GM21423 (cell line): Measurements from ENCODE around the gene SGCD.

ENCODE experiments used
- ATAC-seq: cut with Tn5 transposase; IDR thresholded peaks from one replicate; pipeline ENCODE4 v1.9.1; 2021; ENCODE audit warnings: mild to moderate bottlenecking, moderate library complexity; ENCODE audit not compliant: unreplicated experiment

Gene SGCD

DNA sequence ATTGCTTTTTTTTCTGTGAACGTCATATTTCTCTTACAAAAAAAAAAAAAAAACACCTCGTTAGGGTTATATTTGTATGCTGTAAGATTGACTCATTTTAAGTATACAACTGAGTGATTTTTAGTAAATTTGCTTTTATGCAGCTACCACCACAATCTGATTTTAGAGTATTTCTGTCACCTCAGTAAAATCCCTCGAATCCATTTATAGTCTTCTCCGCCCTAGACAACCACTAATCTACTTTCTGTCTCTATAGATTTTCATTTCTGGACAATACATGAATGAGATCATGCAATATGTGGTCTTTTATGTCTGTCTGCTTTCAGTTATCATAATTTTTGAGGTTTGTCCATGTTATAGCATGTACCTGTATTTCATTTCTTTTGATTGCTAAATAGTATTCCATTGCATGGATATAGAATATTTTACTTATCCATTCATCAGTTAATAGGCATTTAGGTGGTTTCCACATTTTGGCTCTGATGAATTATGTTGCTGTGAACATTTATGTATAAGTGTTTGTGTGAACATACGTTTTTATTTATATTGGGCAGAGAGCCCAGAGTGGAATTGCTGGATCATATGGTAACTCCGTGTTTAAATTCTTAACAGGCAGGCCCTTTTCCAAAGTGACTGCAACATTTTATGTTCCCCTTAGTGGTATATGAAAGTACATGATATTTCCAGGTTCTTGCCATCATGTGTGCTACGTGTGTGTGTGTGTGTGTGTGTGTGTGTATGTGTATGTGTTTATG is 171.4 kb downstream of the SGCD start:
- ATAC-seq, result no peak

DNA sequence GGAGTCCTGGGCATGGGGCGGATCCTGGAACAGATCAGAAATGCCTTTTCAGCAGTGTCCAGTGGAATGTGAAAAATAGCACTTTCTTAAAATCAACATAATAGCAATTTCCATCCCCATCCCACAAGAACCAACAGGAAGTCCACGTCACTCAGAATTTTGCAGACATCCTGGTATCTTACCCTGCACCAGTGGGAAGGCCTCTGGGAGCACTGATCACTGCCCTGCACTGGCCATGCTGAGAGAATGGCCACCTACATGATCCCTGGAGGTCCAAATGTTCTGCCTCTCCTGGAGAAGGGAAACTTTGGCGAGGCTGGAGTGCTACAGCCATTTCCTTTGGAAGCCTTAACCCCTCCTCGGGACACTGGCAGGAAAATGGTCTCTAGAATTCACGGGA is 173.8 kb downstream of the SGCD start:
- no peak for ATAC-seq

DNA sequence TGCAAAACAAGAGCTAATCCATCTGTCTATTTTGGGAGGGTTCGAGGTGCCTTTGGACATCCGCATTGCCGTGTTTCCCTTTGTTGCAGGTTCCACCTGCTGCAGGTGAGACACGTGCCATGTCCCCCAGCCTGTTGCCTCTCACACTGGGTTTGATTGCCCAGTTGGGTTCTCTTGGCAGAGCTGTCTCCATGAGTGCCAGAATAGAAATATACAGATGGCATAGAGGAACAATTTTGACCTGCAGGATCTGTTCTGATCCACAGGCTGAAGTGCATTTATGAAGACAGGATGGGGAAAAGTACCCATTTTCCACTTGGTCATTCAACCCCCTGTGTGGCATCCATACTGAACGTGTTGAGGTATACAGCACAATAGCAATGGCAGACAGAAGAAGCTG is 178.1 kb downstream of the SGCD start:
- no peak for ATAC-seq

DNA sequence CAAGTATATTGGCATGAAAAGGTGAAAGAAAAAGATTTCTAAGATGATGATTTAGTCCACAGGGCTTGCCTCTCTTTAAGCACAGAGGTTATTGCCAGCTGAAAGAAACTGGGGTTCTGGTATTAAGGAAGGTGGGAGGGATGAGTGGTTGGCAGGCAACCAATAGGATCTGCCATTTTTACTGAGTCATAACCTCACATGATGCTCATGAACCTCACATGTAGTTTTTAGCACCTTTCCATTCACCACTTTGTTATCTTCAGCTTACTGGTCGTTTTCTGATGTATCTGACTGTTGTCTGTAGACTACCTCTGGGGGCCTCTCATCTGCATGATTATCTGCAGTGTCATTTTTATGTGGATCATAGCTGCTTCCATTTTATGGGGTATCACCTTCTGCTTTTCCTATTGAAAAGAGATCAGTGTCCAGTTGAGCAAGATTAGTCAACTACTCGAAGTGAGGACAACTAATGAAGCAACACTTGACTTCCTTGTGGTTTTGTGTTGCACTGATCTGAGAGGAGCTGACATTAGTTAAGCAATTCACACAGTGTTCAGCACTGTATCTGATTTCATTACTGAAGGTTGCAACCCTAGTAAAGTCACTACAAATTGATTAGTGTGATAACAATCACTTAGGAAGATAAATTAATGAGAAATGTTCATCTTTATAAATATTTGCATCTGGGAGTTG is 186.3 kb downstream of the SGCD start:
- no peak for ATAC-seq

DNA sequence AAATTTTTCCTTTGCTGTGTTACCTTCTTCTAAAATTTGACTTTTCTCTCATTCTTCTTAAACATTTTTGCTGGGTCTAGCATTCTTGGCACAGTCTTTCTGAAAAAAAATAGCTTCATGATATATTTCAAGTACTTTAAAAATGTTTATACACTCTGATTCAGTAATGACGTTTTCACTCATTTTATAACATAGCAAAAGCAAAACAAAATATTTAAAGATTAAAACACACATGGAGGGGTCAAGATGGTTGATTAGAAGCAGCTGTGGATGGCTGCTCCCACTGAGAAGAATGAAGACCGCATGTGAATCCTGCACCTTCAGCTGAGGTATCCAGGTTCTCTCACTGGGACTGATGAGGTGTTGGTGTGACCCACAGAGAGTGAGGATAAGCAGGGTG is 188.2 kb downstream of the SGCD start:
- ATAC-seq, result no peak

DNA sequence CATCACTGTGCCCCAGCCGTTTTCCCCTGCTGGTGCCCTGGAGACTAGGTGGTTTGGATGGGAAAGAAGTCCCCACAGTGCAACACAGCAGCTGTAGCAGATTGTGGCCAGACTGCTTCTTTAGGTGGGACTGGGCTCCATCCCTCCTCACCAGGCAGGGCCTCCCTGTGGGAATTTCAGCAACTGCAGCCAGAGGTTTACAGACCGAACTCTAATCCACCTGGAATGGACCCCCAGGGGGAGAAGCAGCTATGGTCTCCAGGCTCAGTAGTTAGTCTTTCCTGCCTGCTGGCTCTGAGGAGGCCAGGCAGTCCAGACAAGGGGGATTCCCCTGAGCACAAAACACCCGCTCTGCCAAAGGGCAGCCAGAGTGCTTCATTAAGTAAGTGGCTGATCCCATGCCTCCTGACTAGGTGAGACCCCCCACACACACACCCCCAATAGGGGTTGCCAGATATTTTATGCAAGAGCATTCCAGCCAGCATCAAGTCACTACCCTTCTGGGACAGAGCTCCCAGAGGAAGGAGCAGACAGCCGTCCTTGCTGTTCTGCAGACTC is 188.9 kb downstream of the SGCD start:
- no peak for ATAC-seq

DNA sequence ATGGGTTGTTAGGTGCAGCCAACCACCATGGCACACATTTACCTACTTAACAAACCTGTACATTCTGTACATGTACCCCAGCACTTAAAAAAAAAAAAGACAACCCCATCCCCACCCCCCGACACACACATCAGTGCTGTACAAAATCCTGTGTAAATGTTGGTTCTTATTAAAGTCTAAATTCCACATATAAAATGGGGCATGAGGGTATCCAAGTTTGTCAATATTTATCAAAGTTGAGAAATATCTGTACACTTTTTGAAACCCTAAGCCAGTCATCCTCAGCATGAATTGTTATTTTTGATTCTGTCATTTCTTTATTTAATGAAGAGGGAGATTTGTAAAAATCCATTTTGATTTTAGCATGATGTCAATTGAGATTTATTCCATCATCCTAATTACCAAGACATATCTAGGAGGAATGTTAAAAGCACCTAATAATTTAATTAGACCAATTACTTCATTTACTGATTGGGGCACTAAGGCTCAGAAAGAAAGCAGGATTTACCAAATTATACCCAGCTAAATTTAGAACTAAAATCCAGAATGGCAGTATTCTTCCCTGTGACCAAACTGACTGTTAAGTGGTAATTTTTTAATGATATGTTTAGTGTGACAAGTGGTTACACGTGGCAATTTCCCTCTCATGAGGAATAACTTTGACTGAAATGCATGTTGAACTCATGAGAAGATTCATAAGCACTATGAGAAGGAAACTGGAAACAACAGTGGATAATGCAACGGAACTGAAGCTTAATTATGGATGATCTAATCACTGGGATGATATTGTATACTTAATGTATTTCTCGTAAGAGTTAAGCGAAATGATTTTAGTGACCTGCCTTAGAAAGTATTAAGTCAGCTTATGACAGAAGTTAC is 195.9 kb downstream of the SGCD start:
- no peak for ATAC-seq

DNA sequence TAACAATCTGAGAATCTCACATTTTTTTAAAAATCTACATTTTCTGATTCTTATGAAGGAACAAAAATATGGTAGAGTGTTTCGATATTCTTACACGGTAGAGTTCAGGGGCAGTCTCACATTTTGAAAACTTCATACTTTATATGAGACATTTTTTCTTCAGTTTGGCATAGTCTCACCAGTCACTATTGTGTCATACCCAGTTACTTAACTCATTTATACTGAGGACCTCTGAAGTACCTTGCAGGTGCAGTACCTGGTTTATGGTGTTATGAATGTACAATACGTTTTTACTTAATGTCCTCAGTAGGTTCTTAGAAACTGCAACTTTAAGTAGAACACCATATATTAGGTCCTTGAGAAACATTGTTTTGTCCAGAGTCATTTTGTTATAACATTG is 196.6 kb downstream of the SGCD start:
- no peak for ATAC-seq

DNA sequence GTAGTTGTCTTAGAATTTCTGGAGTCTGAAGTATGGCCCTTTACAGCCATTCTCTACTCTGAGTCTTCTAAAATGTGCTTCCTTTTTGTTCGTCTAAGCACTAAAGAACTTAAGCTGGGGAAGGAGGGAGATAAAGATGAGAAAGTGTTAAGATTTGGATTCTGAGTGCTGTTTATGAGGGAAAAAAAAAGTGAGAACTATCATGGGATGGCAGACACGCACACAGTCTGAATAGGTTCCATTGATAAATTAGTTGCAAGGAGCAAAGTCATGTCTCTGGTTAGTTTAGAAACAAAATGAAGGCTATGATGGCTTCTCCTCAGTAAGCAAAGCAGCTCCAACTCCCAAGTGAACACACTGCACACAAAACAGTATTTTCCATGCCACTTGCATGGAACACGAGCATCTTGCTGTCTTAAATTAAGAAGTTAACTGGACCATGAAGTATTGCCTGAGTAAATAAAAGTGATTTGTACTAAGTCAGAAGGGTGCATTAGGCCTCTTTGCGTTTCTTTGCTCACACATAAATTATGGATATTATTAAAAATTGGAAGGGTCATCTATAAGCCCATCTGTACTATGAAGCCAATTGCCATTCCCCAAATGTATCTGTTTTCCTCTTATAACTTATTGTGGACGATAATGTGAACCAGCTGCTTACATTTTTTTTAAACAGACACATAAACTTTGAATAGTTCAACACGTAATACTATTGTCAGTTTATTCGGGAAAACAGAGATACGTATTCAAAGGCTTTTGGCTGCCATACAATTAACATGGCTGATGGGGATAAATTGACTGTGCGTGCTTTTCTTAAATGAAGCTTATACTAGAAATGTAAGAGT is 199.3 kb downstream of the SGCD start:
- no peak for ATAC-seq

DNA sequence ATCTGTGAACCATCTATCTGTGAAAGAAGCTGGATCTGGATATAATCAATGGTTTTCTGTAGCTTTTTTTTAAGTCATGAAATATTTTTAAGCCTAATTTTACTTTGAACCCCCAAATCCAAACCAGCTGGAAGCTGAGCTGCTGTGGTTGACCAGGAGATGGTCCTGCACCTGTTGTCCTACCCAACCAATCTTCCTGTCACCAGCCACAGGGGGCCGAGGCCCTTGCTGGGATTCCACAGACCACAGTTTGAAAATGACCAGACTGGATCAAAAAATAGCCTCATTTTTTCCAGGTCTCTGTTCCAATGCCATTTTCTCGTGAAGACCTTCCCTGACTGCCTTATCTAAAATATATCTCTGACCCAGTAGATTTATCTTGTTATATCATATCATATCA is 200.6 kb downstream of the SGCD start:
- no peak for ATAC-seq

DNA sequence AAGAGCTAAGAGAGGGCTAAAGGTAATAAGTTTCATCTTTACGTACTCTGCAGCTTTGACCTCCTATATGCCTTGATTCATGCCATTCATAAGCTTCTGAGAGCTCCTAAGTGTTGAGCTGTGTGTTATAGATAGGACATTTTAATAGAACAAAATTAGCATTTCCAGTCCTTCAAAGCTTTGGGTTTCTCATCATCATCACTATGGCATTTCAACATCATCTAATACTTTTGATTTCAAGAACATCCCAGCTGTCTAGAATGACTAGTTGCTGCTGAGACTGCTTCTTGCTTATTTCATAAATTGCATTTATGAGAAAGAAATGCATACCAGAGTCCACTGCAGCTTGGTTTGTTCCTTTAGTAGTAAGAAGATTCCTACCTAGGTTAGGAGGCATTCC is 201.7 kb downstream of the SGCD start:
- no peak for ATAC-seq

DNA sequence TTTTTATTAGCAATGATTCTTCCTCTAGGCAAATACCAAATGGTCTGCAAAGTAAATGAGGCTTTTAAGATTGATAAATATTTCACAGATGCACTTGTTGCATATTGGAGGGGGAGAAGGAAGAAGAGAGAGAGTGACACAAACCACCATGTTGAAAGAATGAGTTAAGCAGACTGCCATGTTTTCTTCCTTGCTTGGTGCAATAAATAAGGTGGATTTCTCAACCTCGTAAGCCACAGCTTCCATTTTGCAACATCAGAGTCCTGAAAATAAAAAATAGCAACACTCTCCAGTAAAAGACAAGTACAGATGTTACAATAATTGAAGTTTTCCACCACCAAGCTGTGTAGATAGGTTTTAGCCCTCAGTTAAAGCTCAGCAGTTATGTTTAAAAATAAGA is 202.9 kb downstream of the SGCD start:
- ATAC-seq, result no peak

DNA sequence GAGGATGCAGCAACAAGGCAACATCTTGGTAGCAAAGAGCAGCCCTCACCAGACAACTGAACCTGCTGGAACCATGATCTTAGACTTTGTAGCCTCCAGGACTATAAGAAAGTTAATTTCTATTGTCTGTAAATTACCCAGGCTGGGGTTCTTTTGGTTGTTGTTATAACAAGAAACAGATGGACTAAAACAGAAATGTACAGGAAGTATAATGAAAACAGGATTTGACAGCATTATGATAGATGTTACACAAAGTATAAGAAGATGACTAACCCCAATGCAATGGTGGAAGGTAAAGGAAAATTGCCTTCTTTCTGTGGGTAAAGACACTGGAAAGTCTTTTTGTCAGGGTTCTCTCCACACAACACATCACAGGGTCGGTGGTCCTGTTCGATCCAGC is 204.2 kb downstream of the SGCD start:
- ATAC-seq, result no peak

DNA sequence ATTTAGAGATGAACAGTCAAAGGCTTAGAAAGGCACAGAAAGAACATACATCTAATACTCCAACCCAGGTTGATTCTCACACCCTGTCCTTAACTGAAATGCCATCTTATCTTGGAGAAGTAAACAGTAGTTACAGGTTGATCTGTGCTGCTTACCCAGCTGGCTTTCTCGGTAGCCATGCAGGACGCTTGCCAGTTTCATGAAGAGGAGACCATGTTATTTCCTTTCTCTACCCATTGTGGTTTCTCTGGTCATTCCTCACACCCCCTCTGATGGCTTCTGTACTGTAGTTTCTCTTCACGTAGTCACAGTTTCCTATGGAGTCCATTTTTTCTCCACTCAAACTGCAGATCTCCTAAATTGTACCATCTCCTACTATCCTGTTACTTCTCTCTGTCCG is 206.0 kb downstream of the SGCD start:
- ATAC-seq, result no peak

DNA sequence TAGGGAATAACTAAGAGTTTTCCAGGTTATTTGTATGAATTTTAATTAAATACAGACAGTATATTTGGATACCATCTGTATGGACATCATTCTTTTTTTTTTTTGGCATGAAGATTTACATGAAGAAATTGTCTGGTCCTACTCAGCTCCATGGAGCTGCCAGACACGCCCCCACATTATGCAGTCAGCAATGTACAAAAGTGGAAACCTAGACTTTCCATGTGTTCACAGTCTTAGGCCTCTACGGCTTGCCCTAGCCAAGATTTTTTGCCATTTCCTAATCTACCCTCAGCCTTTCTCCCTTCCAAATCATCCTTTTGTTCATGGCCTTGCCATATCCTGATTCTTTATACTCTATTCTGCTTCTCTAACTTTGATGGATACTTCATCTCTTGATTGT is 207.1 kb downstream of the SGCD start:
- no peak for ATAC-seq

DNA sequence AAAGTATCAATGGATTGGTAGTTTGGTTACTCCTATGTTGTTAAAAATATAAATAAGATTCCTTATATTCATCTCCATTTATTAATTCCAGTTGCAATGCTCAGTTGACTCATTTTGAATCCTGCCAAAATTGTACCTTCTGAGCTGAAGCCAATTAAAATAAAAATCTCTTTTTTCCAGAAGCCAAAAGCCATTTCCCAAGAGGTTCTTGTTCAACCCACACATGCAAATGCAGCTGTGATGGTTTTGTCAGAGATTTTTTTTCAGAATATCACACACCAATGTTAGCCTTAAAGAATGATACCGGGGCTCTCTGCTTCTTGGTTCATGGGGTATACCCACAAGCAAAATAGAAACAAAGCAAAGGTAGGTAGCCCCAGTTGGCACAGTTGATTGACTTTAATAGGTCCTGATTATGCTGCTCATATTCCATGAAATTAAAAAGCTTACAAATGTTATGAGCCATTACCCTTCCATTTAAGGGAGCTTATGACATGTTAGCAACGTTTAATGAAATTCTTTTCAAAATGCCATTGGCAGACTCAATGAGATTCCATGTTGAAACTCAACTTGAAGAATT is 208.0 kb downstream of the SGCD start:
- ATAC-seq, result no peak

DNA sequence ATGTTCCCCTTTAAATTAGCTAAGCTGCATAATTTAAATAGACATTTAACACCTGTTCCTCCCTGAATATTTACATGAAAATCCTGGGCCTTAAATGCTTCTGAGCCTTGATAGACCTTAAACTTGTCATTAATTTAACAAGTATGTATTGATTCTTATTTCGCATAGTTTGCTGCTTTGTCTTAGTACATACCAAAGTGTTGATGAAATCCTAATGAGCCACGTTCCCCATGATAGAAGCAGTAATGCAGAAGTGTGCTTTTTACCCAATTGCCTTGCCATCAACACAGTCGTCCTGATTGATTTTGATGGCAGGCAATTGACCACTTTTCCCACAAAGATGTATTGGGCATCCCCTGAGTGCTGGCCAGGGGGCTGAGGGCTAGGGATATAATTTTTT is 213.5 kb downstream of the SGCD start:
- no peak for ATAC-seq

DNA sequence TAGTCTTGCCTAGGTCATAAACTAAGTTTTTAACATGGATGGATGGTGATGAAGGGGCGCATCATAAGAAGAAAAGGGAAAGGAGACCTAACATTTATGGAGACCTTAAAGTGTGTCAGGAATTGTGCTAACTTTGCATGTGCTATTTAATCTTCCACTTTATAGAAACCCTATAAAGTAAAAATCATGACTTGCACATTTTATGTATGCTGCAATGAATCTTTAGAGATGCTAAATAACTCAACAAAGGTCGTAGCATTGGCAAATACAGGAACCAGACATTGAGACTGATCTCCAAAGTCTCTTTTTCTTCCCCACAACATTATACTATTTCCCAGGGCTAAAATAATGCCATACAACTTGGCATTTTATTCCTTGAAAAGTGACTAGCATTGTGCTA is 214.6 kb downstream of the SGCD start:
- no peak for ATAC-seq

DNA sequence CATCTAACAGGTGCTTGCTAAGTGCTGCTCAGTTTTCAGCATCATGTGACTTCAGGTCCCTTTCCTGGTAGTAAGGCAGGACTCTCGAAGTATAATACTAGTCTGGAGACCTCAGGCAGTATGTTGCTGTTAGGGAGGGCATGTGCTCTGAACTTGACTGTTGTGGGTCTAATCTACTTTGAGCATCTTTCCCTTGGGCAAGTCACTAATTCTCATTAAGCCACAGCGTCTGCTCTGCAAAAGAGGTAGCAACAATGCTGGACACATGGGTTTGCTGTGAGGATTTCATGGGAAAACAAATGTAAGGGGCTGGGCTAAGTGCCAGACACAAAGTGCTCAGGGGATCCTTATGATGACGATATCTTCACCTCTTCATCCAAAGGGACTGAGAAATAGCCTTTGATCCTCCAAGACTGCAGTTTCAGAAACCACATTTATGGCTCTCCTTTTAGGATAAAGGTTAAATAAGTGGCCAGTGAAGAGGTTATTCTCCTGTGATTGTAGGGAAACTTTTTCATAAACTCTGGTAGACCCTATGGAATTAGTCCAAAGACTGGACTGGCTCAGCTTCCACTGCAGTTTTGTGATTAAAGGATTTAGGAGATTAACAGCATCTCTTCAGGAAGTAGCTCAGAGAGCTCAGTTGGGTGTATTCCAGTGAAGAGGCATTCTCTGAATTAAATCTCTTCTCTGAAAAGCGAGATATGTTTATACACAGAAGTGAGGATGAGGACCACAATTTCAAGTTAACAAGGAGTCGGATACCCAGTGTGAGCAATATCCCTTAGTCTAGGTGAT is 216.6 kb downstream of the SGCD start:
- ATAC-seq, result no peak
